Breast epithelium (tissue), 4 donors: Measurements from ENCODE around the gene TSPAN8. TPM values are rescaled to one million over a fixed set of nuclear protein-coding genes. Genes with fewer than 3 reads are reported as not detected.
"Not testable (repeated sequence)": the region's sequence is repeated elsewhere in the genome, so short reads cannot be mapped to it uniquely, and the experiment has no call there.

Experiments
- DNase-seq, 2 donors: peaks; one replicate each; pipeline ENCODE4 v3.0.0-alpha.2; 2019; ENCODE audit warnings: low spot score in 2 of 2
- H3K27ac ChIP-seq, 2 donors: fragments of 200-600 bp; sonication (generic) in 1 of 2; one replicate each; pipeline ENCODE4 v1.5.1; 2016 to 2019; ENCODE audit warnings: mild to moderate bottlenecking in 1 of 2
- H3K27me3 ChIP-seq, 2 donors: fragments of 200-600 bp; sonication (generic) in 1 of 2; one replicate each; pipeline versions ENCODE4 v1.5.1 to v1.6.0; 2017 to 2019; ENCODE audit warnings: control low read depth in 1 of 2, mild to moderate bottlenecking in 1 of 2
- H3K36me3 ChIP-seq: fragments of 200-600 bp; one replicate; pipeline ENCODE4 v1.5.1; 2019
- H3K4me1 ChIP-seq, 2 donors: fragments of 200-600 bp; sonication (generic); one replicate each; pipeline ENCODE4 v1.5.1; 2016 to 2019; ENCODE audit warnings: control low read depth in 1 of 2
- H3K4me3 ChIP-seq, 3 donors: fragments of 200-600 bp; sonication (generic); 1 replicate in 2 of 3; 2 replicates in 1 of 3; pipeline ENCODE4 v1.5.1; 2016 to 2019; ENCODE audit warnings: mild to moderate bottlenecking in 3 of 3, moderate library complexity in 2 of 3
- H3K9me3 ChIP-seq, 2 donors: fragments of 200-600 bp; sonication (generic) in 1 of 2; one replicate each; pipeline ENCODE4 v1.5.1; 2016 to 2019; ENCODE audit warnings: control low read depth in 1 of 2
- POLR2A ChIP-seq: fragments of 450-650 bp; IDR thresholded peaks from one replicate; pipeline ENCODE4 v1.6.1; 2016; ENCODE audit warnings: antibody characterized with exemption, mild to moderate bottlenecking, moderate library complexity
- POLR2AphosphoS5 ChIP-seq, 3 donors: sonication (generic); formaldehyde crosslinking; IDR thresholded peaks; one replicate each; pipeline ENCODE4 v1.6.1; 2017; ENCODE audit warnings: antibody characterized with exemption in 3 of 3
- intact Hi-C: fragments of 100-400 bp; cut with DNase I; formaldehyde crosslinking; loops from one replicate; pipeline ENCODE4 v1.15.1; 2023; ENCODE audit warnings: low total_unique reads
- total RNA-seq, 3 donors: library from RNA; depleted of rRNA; stranded (reverse); fragments of >200 nt; gene quantifications; one replicate each; pipeline ENCODE4 v1.1.0, GENCODE V29; 2016
- TF ChIP-seq, protein P1 (sequence below), 3 donors: fragments of 450-650 bp; IDR thresholded peaks; one replicate each; pipeline ENCODE4 v1.5.1; 2016 to 2017; ENCODE audit warnings: antibody characterized with exemption in 3 of 3, mild to moderate bottlenecking in 3 of 3, moderate library complexity in 3 of 3

The TSPAN8 gene
- total RNA-seq, 3 donors from 2014 or later: 3.1 to 28.3 (median 18.4) TPM

DNA sequence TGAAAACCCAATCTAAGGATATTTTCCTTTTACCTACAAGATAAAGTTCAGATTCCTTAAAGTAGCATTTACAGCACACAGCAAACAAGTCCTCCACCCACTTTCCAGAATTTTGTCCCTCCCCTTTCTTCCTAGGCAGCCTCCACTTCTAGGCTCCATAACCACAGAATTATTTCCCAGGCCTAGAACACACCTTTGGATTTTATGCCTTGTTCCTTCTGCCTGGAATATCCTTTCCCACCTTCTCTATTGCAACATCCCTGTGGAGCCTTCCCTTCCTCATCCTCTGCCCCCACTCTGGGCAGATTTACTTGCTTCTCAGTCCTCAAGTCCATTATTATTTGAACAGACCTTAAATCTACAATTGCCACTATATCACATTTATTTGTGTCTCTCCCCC, 2.1 kb upstream of the TSPAN8 start:
- Histone ChIP-seq H3K27ac (no peak overlapping the region), H3K4me3 (no peak overlapping the region), H3K36me3 (no peaks in the 10 kb centered on the region), H3K27me3 (no peaks in the 10 kb centered on the region), H3K9me3 (no peaks in the 10 kb centered on the region), H3K4me1 (no peaks in the 10 kb centered on the region)
- intact Hi-C loops: no loop called here
- no peak for TF ChIP-seq POLR2A
- TF ChIP-seq POLR2AphosphoS5 (IDR thresholded peaks at IDR 0.05): no peak
- TF ChIP-seq, protein P1, sequence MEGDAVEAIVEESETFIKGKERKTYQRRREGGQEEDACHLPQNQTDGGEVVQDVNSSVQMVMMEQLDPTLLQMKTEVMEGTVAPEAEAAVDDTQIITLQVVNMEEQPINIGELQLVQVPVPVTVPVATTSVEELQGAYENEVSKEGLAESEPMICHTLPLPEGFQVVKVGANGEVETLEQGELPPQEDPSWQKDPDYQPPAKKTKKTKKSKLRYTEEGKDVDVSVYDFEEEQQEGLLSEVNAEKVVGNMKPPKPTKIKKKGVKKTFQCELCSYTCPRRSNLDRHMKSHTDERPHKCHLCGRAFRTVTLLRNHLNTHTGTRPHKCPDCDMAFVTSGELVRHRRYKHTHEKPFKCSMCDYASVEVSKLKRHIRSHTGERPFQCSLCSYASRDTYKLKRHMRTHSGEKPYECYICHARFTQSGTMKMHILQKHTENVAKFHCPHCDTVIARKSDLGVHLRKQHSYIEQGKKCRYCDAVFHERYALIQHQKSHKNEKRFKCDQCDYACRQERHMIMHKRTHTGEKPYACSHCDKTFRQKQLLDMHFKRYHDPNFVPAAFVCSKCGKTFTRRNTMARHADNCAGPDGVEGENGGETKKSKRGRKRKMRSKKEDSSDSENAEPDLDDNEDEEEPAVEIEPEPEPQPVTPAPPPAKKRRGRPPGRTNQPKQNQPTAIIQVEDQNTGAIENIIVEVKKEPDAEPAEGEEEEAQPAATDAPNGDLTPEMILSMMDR (IDR thresholded peaks at IDR 0.05): no peak
- no peak for DNase-seq

DNA sequence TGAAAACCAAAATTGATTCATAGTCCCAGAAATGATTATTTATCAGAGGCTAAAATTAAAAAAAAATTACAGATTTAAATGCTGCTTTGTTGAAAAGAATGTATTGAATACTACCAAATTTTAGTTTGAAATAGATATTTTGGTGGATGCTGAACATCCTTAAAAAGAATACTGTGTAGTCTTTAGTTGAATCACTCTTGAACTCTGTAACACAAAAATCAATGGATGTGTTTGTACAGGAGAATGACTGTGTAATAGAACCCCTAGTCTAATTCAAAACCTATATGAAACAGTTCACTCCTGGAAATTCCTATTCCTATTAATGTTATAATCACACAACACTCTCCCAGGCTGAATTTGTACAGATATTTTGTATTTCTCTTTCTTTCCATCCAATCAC, 1.5 kb upstream of the TSPAN8 start:
- no peaks in the 10 kb centered on the region for H3K36me3 ChIP-seq
- no peak for DNase-seq
- intact Hi-C loops: no loop called here
- no peaks in the 10 kb centered on the region for H3K9me3 ChIP-seq
- H3K4me1 ChIP-seq: no peaks in the 10 kb centered on the region
- H3K27ac ChIP-seq: no peak overlapping the region
- no peaks in the 10 kb centered on the region for H3K27me3 ChIP-seq
- TF ChIP-seq, protein P1 (IDR thresholded peaks at IDR 0.05): no peak
- TF ChIP-seq POLR2A: no peak
- no peak for TF ChIP-seq POLR2AphosphoS5 (IDR thresholded peaks at IDR 0.05)
- H3K4me3 ChIP-seq: no peak overlapping the region

DNA sequence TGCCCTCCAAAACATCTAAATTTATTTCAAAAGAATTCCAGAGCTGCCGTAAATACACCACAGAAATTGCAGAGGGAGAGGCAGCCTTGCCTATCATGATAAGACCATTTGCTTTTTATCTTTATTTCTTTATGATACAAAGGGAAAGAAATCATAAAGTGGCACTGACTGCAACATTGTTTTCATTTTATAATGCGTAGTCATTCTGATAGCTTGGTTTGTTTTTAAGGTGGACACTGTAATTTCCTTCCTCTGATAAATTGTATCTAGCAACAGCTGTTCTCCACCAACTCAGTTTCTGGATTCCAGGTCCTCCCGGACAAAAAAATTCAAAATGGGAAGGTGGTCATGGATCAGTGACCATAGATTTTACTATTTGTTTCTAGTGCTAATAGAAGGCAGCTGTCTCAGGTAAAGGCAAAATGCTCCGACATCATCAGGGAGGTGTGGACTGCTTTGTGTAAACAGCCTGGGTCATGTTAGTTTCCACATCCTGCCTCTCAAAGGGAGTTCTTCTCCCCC, 623 bp upstream of the TSPAN8 start:
- Histone ChIP-seq H3K4me3 (no peak overlapping the region), H3K27me3 (no peaks in the 10 kb centered on the region), H3K36me3 (no peaks in the 10 kb centered on the region), H3K27ac (no peak overlapping the region), H3K4me1 (no peaks in the 10 kb centered on the region), H3K9me3 (no peaks in the 10 kb centered on the region)
- intact Hi-C loops: no loop called here
- TF ChIP-seq POLR2AphosphoS5 (IDR thresholded peaks at IDR 0.05) (no peak), POLR2A (no peak)
- TF ChIP-seq, protein P1 (IDR thresholded peaks at IDR 0.05): no peak
- no peak for DNase-seq

DNA sequence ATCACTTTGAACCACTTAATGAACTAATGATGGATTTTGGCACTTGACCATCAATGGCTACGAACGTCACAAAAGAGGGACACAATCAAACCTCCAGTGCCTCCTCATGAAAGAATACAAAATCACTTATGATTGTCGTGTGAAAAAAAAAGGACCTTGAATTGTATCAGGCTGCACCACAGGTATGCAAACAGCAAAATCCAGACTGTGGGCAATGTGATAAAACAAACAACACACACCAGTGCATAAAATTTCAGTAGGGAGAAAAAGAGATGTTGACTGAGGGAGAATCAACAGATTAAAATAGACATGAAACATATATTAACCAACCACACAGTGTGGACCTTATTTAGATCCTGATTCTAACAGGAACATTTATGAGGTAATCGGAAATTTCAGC, 2.6 kb downstream of the TSPAN8 start:
- intact Hi-C loops: no loop called here
- TF ChIP-seq POLR2AphosphoS5 (IDR thresholded peaks at IDR 0.05): no peak
- TF ChIP-seq POLR2A: no peak
- TF ChIP-seq, protein P1 (IDR thresholded peaks at IDR 0.05): no peak
- Histone ChIP-seq H3K36me3 (no peaks in the 10 kb centered on the region), H3K27ac (no peak overlapping the region), H3K27me3 (no peaks in the 10 kb centered on the region), H3K4me3 (no peak overlapping the region), H3K4me1 (no peaks in the 10 kb centered on the region), H3K9me3 (no peaks in the 10 kb centered on the region)
- DNase-seq: no peak

DNA sequence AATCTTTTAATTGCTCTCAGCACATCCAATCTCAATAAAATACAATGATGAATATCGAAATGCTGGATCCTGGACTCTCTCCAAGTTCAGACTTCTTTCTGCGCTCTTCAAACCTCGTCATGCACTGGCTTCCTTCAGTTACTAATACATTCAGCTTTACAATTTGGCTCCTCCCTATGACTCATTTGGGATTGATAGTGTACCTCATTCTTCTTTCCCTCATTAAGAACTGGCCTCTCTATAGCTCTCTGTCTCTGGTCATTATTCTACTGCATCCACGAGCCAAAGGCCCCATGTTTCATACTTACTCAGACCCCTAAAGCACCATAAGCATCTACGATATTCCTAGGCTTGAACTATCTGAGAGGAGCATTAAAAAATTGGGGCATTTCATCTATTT, 4.9 kb downstream of the TSPAN8 start:
- Histone ChIP-seq H3K4me1 (no peaks in the 10 kb centered on the region), H3K27me3 (no peaks in the 10 kb centered on the region), H3K27ac (no peak overlapping the region), H3K9me3 (no peaks in the 10 kb centered on the region), H3K4me3 (no peak overlapping the region), H3K36me3 (no peaks in the 10 kb centered on the region)
- TF ChIP-seq POLR2AphosphoS5 (IDR thresholded peaks at IDR 0.05) (no peak), POLR2A (no peak)
- TF ChIP-seq, protein P1 (IDR thresholded peaks at IDR 0.05): no peak
- intact Hi-C loops: no loop called here
- no peak for DNase-seq

DNA sequence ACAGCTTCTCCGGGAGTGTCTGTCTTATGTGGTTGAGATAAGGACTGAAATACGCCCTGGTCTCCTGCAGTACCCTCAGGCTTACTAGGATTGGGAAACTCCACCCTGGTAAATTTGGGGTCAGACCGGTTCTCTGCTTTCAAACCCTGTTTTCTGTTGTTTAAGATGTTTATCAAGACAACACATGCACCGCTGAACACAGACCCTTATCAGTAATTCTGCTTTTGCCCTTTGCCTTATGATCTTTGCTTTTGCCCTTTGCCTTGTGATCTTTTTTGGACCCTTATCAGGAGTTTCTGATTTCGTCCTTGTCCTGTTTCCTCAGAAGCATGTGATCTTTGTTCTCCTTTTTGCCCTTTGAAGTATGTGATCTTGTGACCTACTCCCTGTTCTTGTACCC, 7.8 kb downstream of the TSPAN8 start:
- H3K4me1 ChIP-seq, H3K36me3 ChIP-seq, H3K27me3 ChIP-seq, H3K4me3 ChIP-seq, intact Hi-C loops, DNase-seq, H3K9me3 ChIP-seq, H3K27ac ChIP-seq: not testable (repeated sequence)
